Measurements from ENCODE around the gene GPS1. TPM values are rescaled to one million over a fixed set of nuclear protein-coding genes. Genes with fewer than 3 reads are reported as not detected.

GPS1 gene
- polyA plus RNA-seq (2013): 75.8 and 78.1 TPM in 2 replicates

- Histone ChIP-seq H2AK5ac (ENCODE audit: low read length) (peak within 1 kb of the TSS; percentile 73), H2BK120ac (ENCODE audit: insufficient read depth, low read length, poor library complexity) (peak within 1 kb of the TSS; percentile 17), H2AFZ (ENCODE audit: insufficient read depth, low read length, poor library complexity) (peak within 1 kb of the TSS; percentile 78), H3K9ac (ENCODE audit: low read length) (peak within 1 kb of the TSS; percentile 91), H3K4me1 (ENCODE audit: control insufficient read depth in 1 of 2, insufficient read depth in 2 of 2, low read length in 2 of 2) (peaks cover 14 to 15% of the 10 kb centered on the region in 2 experiments), H3K79me1 (ENCODE audit: low read length) (peaks cover 4% of the 10 kb centered on the region), H3K4ac (ENCODE audit: low read depth, low read length) (peak within 1 kb of the TSS; percentile 62), H3K18ac (ENCODE audit: low read length) (peak within 1 kb of the TSS; percentile 53), H3K27me3 (ENCODE audit: insufficient read depth, low read length) (no peaks in the 10 kb centered on the region), H3K4me3 (ENCODE audit: low read depth, low read length) (peak within 1 kb of the TSS; percentile 86), H3K23ac (ENCODE audit: low read length) (no peak within 1 kb of the TSS), H3K4me2 (ENCODE audit: low read length) (peak within 1 kb of the TSS; percentile 100), H3K14ac (ENCODE audit: low read length) (peak within 1 kb of the TSS; percentile 82), H2BK5ac (ENCODE audit: low read depth, low read length, poor library complexity) (no peak within 1 kb of the TSS), H3K9me3 (ENCODE audit: insufficient read depth, low read depth, low read length) (peaks cover 7% of the 10 kb centered on the region), H3K27ac (ENCODE audit: low read depth, low read length) (no peak within 1 kb of the TSS), H4K8ac (ENCODE audit: low read depth, low read length) (peak within 1 kb of the TSS; percentile 87), H3K36me3 (ENCODE audit: control insufficient read depth in 1 of 2, insufficient read depth in 2 of 2, low read length in 2 of 2) (peaks cover 66 to 71% of the 10 kb centered on the region in 2 experiments), H2BK12ac (ENCODE audit: low read length) (no peak within 1 kb of the TSS), H3K79me2 (ENCODE audit: control insufficient read depth, insufficient read depth, low read length, poor library complexity) (peaks cover 9% of the 10 kb centered on the region), H4K91ac (ENCODE audit: low read depth, low read length) (peak within 1 kb of the TSS; percentile 41), H4K12ac (ENCODE audit: low read depth, low read length) (peak within 1 kb of the TSS; percentile 49)
- no CpG with 5 or more reads among the region's 94 CpGs for WGBS (ENCODE audit: extremely low coverage, insufficient coverage, insufficient read length)
- DNase-seq: peak; percentile 49 to 69
These were observed at the start of gene GPS1, which contains the start of gene RFNG for GRCh38 chr17:82051776-82052637. GPS1 (plus strand) TSS chr17:82051898; CDS start chr17:82051932, 34 bp downstream. RFNG (minus strand) TSS chr17:82051811; CDS start chr17:82051766, 45 bp downstream.

GRCh38 chr17:82003411-82004381 is 48.0 kb upstream of the GPS1 start:
- Histone ChIP-seq H3K4me3 (ENCODE audit: low read depth, low read length) (no peak overlapping the region), H4K8ac (ENCODE audit: low read depth, low read length) (peak overlapping the region; percentile 83), H2AK5ac (ENCODE audit: low read length) (peak overlapping the region; percentile 83), H4K91ac (ENCODE audit: low read depth, low read length) (peak overlapping the region; percentile 98), H2AFZ (ENCODE audit: insufficient read depth, low read length, poor library complexity) (peak overlapping the region; percentile 40), H3K4me2 (ENCODE audit: low read length) (peak overlapping the region; percentile 35), H3K4me1 (ENCODE audit: control insufficient read depth in 1 of 2, insufficient read depth in 2 of 2, low read length in 2 of 2) (peaks cover 28 to 38% of the 10 kb centered on the region in 2 experiments), H3K27me3 (ENCODE audit: insufficient read depth, low read length) (no peaks in the 10 kb centered on the region), H2BK120ac (ENCODE audit: insufficient read depth, low read length, poor library complexity) (peak overlapping the region; percentile 95), H3K79me1 (ENCODE audit: low read length) (peaks cover 28% of the 10 kb centered on the region), H2BK5ac (ENCODE audit: low read depth, low read length, poor library complexity) (peak overlapping the region; percentile 80), H2BK12ac (ENCODE audit: low read length) (peak overlapping the region; percentile 96), H3K18ac (ENCODE audit: low read length) (peak overlapping the region; percentile 87), H3K9me3 (ENCODE audit: insufficient read depth, low read depth, low read length) (peaks cover 5% of the 10 kb centered on the region), H3K4ac (ENCODE audit: low read depth, low read length) (peak overlapping the region; percentile 75), H3K27ac (ENCODE audit: low read depth, low read length) (peak overlapping the region; percentile 90), H3K79me2 (ENCODE audit: control insufficient read depth, insufficient read depth, low read length, poor library complexity) (peaks cover 6% of the 10 kb centered on the region), H3K9ac (ENCODE audit: low read length) (no peak overlapping the region), H4K12ac (ENCODE audit: low read depth, low read length) (no peak overlapping the region), H3K14ac (ENCODE audit: low read length) (peak overlapping the region; percentile 88), H3K23ac (ENCODE audit: low read length) (no peak overlapping the region), H3K36me3 (ENCODE audit: control insufficient read depth in 1 of 2, insufficient read depth in 2 of 2, low read length in 2 of 2) (no peaks in the 10 kb centered on the region)
- DNase-seq: peak; percentile 97
- WGBS (ENCODE audit: extremely low coverage, insufficient coverage, insufficient read length): no CpG with 5 or more reads among the region's 53 CpGs

- no CpG with 5 or more reads among the region's 41 CpGs for WGBS (ENCODE audit: extremely low coverage, insufficient coverage, insufficient read length)
- Histone ChIP-seq H3K4me2 (ENCODE audit: low read length) (no peak overlapping the region), H3K14ac (ENCODE audit: low read length) (peak overlapping the region; percentile 88), H3K79me2 (ENCODE audit: control insufficient read depth, insufficient read depth, low read length, poor library complexity) (peaks cover 6% of the 10 kb centered on the region), H3K79me1 (ENCODE audit: low read length) (peaks cover 27% of the 10 kb centered on the region), H2BK120ac (ENCODE audit: insufficient read depth, low read length, poor library complexity) (peak overlapping the region; percentile 95), H3K4ac (ENCODE audit: low read depth, low read length) (peak overlapping the region; percentile 75), H3K27me3 (ENCODE audit: insufficient read depth, low read length) (no peaks in the 10 kb centered on the region), H3K9me3 (ENCODE audit: insufficient read depth, low read depth, low read length) (peaks cover 5% of the 10 kb centered on the region), H3K36me3 (ENCODE audit: control insufficient read depth in 1 of 2, insufficient read depth in 2 of 2, low read length in 2 of 2) (peaks cover 0 to 3% of the 10 kb centered on the region in 2 experiments), H2AK5ac (ENCODE audit: low read length) (peak overlapping the region; percentile 82), H2BK12ac (ENCODE audit: low read length) (peak overlapping the region; percentile 96), H2AFZ (ENCODE audit: insufficient read depth, low read length, poor library complexity) (peak overlapping the region; percentile 38), H3K4me1 (ENCODE audit: control insufficient read depth in 1 of 2, insufficient read depth in 2 of 2, low read length in 2 of 2) (peaks cover 28 to 36% of the 10 kb centered on the region in 2 experiments), H3K9ac (ENCODE audit: low read length) (no peak overlapping the region), H2BK5ac (ENCODE audit: low read depth, low read length, poor library complexity) (peak overlapping the region; percentile 79), H3K27ac (ENCODE audit: low read depth, low read length) (peak overlapping the region; percentile 90), H4K12ac (ENCODE audit: low read depth, low read length) (peak overlapping the region; percentile 10), H3K18ac (ENCODE audit: low read length) (peak overlapping the region; percentile 87), H3K23ac (ENCODE audit: low read length) (no peak overlapping the region), H3K4me3 (ENCODE audit: low read depth, low read length) (no peak overlapping the region), H4K8ac (ENCODE audit: low read depth, low read length) (peak overlapping the region; percentile 83), H4K91ac (ENCODE audit: low read depth, low read length) (peak overlapping the region; percentile 98)
- DNase-seq: no peak
These were observed 46.9 kb upstream of the GPS1 start for GRCh38 chr17:82004517-82005455.
